T-helper 22 cell (primary cell): ENCODE measurements around the gene MRPS9.

Experiments used
- DNase-seq: peaks from one replicate; pipeline ENCODE4 v3.0.0-alpha.2; 2020; ENCODE audit warnings: low read depth

The MRPS9 gene

GRCh38 chr2:105080461-105080860, 42.6 kb downstream of the MRPS9 start:
- DNase-seq, result no peak

GRCh38 chr2:105081006-105081601, 43.2 kb downstream of the MRPS9 start:
- DNase-seq, result no peak

- DNase-seq, result no peak
These were observed 44.2 kb downstream of the MRPS9 start for GRCh38 chr2:105082107-105082506.

- DNase-seq, result no peak
These were observed 47.7 kb downstream of the MRPS9 start for GRCh38 chr2:105085525-105085924.

GRCh38 chr2:105087273-105087672, 49.4 kb downstream of the MRPS9 start:
- no peak for DNase-seq

GRCh38 chr2:105090091-105090490, 52.2 kb downstream of the MRPS9 start:
- no peak for DNase-seq

- DNase-seq, result no peak
These were observed 54.9 kb downstream of the MRPS9 start for GRCh38 chr2:105092797-105093196.

GRCh38 chr2:105099153-105099552, 61.3 kb downstream of the MRPS9 start:
- DNase-seq, result no peak

- DNase-seq, result no peak
These were observed 62.4 kb downstream of the MRPS9 start for GRCh38 chr2:105100046-105100840.

GRCh38 chr2:105102001-105102400, 64.1 kb downstream of the MRPS9 start:
- DNase-seq, result no peak

GRCh38 chr2:105102963-105103421, 65.1 kb downstream of the MRPS9 start:
- no peak for DNase-seq

GRCh38 chr2:105103481-105103880, 65.6 kb downstream of the MRPS9 start:
- DNase-seq, result no peak

- no peak for DNase-seq
These were observed 66.4 kb downstream of the MRPS9 start for GRCh38 chr2:105104208-105104731.

- DNase-seq, result no peak
These were observed 72.5 kb downstream of the MRPS9 start for GRCh38 chr2:105110295-105110829.

GRCh38 chr2:105111365-105112150, 73.7 kb downstream of the MRPS9 start:
- DNase-seq, result no peak

- no peak for DNase-seq
These were observed 74.5 kb downstream of the MRPS9 start for GRCh38 chr2:105112345-105112744.

- DNase-seq, result no peak
These were observed 75.9 kb downstream of the MRPS9 start for GRCh38 chr2:105113616-105114291.

- DNase-seq, result no peak
These were observed 76.7 kb downstream of the MRPS9 start for GRCh38 chr2:105114551-105114950.

- DNase-seq, result no peak
These were observed 78.5 kb downstream of the MRPS9 start for GRCh38 chr2:105116348-105116747.

- DNase-seq, result no peak
These were observed 79.7 kb downstream of the MRPS9 start for GRCh38 chr2:105117565-105117964.

GRCh38 chr2:105118960-105119359, 81.1 kb downstream of the MRPS9 start:
- no peak for DNase-seq

- no peak for DNase-seq
These were observed 83.6 kb downstream of the MRPS9 start for GRCh38 chr2:105121434-105121833.
